ENCODE data around the gene SDK2. TPM values are rescaled to one million over a fixed set of nuclear protein-coding genes. Genes with fewer than 3 reads are reported as not detected.

The SDK2 gene
- total and polyA plus RNA-seq, 2 donors from 2014 or later, result 0.37 to 2.4 TPM

DNA sequence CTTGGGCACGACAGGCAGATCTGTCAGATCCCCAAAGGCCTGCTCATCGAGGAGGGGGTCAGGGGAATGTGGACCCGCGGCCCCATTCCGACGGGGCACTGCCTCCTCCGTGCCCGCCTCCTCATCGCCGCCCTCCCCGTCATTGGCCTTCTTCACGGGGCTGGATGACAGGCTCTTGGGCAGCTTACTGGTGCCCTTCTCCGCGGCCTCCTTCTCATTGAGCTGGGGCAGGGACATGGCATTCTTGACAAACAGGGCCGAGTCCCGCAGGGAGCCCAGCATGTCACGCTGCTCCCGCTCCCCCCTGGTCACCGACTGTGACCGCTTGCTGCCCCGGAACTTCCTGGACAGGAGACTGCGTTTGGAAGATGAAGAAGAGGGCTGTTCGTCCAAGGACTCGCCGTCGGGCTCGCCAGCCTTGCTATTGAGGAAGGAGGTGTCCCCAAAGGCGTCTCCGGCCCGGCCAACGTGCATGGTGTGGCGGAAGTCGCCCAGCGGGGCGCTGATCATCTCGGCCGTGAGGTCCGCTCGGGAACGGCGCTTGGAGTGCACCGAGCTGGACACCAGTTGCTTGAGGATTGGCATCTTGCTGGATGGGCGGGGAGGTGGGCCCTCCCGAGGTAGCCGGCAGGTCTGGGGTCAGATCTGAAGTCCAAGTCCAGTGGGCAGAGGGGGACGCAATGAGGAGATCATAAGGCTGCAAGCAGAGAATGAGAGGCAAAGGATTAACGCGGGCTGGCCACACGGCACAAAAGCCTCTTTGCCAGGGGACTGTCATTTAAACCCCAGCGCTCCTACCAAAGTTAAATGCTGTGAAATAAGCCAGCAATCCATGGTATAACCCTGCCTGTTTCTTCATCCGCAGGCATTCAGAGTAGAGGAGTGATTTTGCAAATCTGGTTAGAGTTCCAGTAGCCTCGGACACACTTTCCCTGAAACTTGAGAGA, 358.1 kb downstream of the SDK2 start:
- Histone ChIP-seq H3K4me1 (ENCODE audit: control insufficient read depth in 2 of 3, insufficient read depth in 2 of 3, low read depth in 1 of 3, low read length in 3 of 3) (peaks cover 0 to 28% (median 23%) of the 10 kb centered on the region in 3 donors), H3K36me3 (ENCODE audit: control insufficient read depth in 2 of 3, insufficient read depth in 3 of 3, low read length in 3 of 3) (peaks cover 0 to 5% (median 0%) of the 10 kb centered on the region in 3 donors), H3K9me3 (ENCODE audit: control insufficient read depth in 2 of 3, insufficient read depth in 1 of 3, low read length in 3 of 3) (no peaks in the 10 kb centered on the region), H3K4me3 (ENCODE audit: low read length in 3 of 3) (no peak overlapping the region), H3K27me3 (ENCODE audit: control insufficient read depth, insufficient read depth, low read length) (no peaks in the 10 kb centered on the region), H3K27ac (ENCODE audit: low read depth in 2 of 2, low read length in 2 of 2) (no peak overlapping the region), H3K9ac (ENCODE audit: low read length in 3 of 3) (no peak overlapping the region)
- FAIRE-seq, result no peak
- no peak for DNase-seq
- TF ChIP-seq, protein P1, sequence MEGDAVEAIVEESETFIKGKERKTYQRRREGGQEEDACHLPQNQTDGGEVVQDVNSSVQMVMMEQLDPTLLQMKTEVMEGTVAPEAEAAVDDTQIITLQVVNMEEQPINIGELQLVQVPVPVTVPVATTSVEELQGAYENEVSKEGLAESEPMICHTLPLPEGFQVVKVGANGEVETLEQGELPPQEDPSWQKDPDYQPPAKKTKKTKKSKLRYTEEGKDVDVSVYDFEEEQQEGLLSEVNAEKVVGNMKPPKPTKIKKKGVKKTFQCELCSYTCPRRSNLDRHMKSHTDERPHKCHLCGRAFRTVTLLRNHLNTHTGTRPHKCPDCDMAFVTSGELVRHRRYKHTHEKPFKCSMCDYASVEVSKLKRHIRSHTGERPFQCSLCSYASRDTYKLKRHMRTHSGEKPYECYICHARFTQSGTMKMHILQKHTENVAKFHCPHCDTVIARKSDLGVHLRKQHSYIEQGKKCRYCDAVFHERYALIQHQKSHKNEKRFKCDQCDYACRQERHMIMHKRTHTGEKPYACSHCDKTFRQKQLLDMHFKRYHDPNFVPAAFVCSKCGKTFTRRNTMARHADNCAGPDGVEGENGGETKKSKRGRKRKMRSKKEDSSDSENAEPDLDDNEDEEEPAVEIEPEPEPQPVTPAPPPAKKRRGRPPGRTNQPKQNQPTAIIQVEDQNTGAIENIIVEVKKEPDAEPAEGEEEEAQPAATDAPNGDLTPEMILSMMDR (IDR thresholded peaks at IDR 0.05; ENCODE audit: borderline replicate concordance, extremely low read depth, insufficient read depth), result no peak
- intact Hi-C loops (cut with DNase I), result no loop called here

DNA sequence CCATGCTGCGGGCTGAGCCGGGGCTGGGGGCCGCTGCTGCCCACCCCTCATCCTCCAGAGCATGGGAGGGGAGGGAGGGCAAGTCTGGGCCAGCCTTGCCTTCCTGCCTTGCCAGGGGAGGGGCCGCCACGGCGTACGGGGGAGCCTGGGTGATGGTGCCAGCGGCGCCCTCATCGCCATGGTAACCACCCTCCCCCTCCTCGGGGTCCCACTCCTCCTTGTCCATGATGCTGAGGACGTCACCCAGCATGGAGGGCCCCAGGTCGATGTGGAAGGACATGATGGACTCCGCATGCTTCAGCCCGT, 358.7 kb downstream of the SDK2 start:
- H3K27ac ChIP-seq (ENCODE audit: low read depth in 2 of 2, low read length in 2 of 2), result no peak overlapping the region
- FAIRE-seq (no peak), DNase-seq (no peak)

DNA sequence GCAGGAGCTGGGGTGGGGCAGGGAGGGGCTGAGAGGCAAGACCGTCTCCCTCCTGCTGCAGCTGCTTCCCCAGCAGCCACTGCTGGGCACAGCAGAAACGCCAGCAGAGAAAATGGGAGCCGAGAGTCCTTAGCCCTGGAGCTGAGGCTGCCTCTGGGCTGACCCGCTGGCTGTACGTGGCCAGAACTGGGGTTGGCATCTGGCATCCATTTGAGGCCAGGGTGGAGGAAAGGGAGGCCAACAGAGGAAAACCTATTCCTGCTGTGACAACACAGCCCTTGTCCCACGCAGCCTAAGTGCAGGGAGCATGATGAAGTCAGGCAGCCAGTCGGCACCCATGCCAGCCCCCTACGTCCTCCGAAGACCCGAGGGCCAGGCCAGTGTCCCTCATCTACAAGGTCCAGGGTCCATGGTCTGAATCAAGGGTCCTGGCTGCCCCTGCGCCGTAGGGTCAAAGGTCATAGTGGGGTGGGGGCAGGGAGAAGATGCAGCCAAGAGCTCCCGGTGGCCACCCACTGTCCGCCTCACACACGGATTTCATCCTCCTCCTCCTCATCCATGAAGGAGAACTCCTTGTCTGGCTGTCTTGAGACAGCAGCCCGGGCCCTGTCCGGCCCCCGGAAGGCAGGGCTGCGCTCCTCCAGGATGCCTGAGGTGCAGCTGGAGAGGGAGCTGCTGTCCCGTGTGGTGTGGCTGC, 359.2 kb downstream of the SDK2 start:
- DNase-seq (no peak), FAIRE-seq (no peak)
- intact Hi-C loops (cut with DNase I), result no loop called here
- Histone ChIP-seq H3K4me3 (ENCODE audit: low read length in 3 of 3) (no peak overlapping the region), H3K4me1 (ENCODE audit: control insufficient read depth in 2 of 3, insufficient read depth in 2 of 3, low read depth in 1 of 3, low read length in 3 of 3) (peaks cover 0 to 17% (median 12%) of the 10 kb centered on the region in 3 donors), H3K36me3 (ENCODE audit: control insufficient read depth in 2 of 3, insufficient read depth in 3 of 3, low read length in 3 of 3) (peaks cover 0 to 5% (median 0%) of the 10 kb centered on the region in 3 donors), H3K9ac (ENCODE audit: low read length in 3 of 3) (no peak overlapping the region), H3K27ac (ENCODE audit: low read depth in 2 of 2, low read length in 2 of 2) (no peak overlapping the region), H3K9me3 (ENCODE audit: control insufficient read depth in 2 of 3, insufficient read depth in 1 of 3, low read length in 3 of 3) (no peaks in the 10 kb centered on the region), H3K27me3 (ENCODE audit: control insufficient read depth, insufficient read depth, low read length) (no peaks in the 10 kb centered on the region)
- TF ChIP-seq, protein P1 (IDR thresholded peaks at IDR 0.05; ENCODE audit: borderline replicate concordance, extremely low read depth, insufficient read depth), result no peak

More for the DNA sequence above, 358.7 kb downstream of the SDK2 start:
- intact Hi-C loops (cut with DNase I), result no loop called here
- Histone ChIP-seq H3K9me3 (ENCODE audit: control insufficient read depth in 2 of 3, insufficient read depth in 1 of 3, low read length in 3 of 3) (no peaks in the 10 kb centered on the region), H3K9ac (ENCODE audit: low read length in 3 of 3) (no peak overlapping the region), H3K4me1 (ENCODE audit: control insufficient read depth in 2 of 3, insufficient read depth in 2 of 3, low read depth in 1 of 3, low read length in 3 of 3) (peaks cover 0 to 22% (median 17%) of the 10 kb centered on the region in 3 donors), H3K4me3 (ENCODE audit: low read length in 3 of 3) (no peak overlapping the region), H3K36me3 (ENCODE audit: control insufficient read depth in 2 of 3, insufficient read depth in 3 of 3, low read length in 3 of 3) (peaks cover 0 to 5% (median 0%) of the 10 kb centered on the region in 3 donors), H3K27me3 (ENCODE audit: control insufficient read depth, insufficient read depth, low read length) (no peaks in the 10 kb centered on the region)
- TF ChIP-seq, protein P1 (IDR thresholded peaks at IDR 0.05; ENCODE audit: borderline replicate concordance, extremely low read depth, insufficient read depth), result no peak

Measured in kidney (tissue), 14 donors.